Heart left ventricle (tissue), 16 donors: ENCODE measurements around the gene IGDCC3. TPM values are rescaled to one million over a fixed set of nuclear protein-coding genes. Genes with fewer than 3 reads are reported as not detected.

Experiments
- ATAC-seq, 4 donors: fragments of 200-7000 bp; cut with Tn5 transposase; one replicate each; pipeline ENCODE4 v1.9.1; 2020 to 2022; ENCODE audit warnings: moderate library complexity in 4 of 4, mild to moderate bottlenecking in 3 of 4, moderate number of reproducible peaks in 1 of 4
- DNase-seq, 5 donors: peaks; one replicate each; pipeline ENCODE4 v3.0.0-alpha.2; 2020
- H3K27ac ChIP-seq, 12 donors: fragments of 200-600 bp; sonication (generic) in 4 of 12; one replicate each; pipeline versions ENCODE4 v1.5.0 to v1.8.0; 2016 to 2022; ENCODE audit warnings: mild to moderate bottlenecking in 2 of 12
- H3K27me3 ChIP-seq, 9 donors: fragments of 200-600 bp; sonication (generic) in 2 of 9; one replicate each; pipeline versions ENCODE4 v1.5.1 to v1.8.0; 2016 to 2022; ENCODE audit warnings: mild to moderate bottlenecking in 3 of 9
- H3K36me3 ChIP-seq, 9 donors: fragments of 200-600 bp; sonication (generic) in 2 of 9; one replicate each; pipeline versions ENCODE4 v1.5.0 to v1.8.0; 2018 to 2022; ENCODE audit warnings: mild to moderate bottlenecking in 2 of 9
- H3K4me1 ChIP-seq, 12 donors: fragments of 200-600 bp; sonication (generic) in 4 of 12; one replicate each; pipeline versions ENCODE4 v1.5.0 to v1.8.0; 2016 to 2022; ENCODE audit warnings: mild to moderate bottlenecking in 3 of 12
- H3K4me3 ChIP-seq, 12 donors: fragments of 200-600 bp; sonication (generic) in 4 of 12; one replicate each; pipeline versions ENCODE4 v1.5.0 to v1.8.0; 2017 to 2022; ENCODE audit warnings: mild to moderate bottlenecking in 9 of 12, moderate library complexity in 4 of 12
- H3K9me3 ChIP-seq, 12 donors: fragments of 200-600 bp; sonication (generic) in 4 of 12; one replicate each; pipeline versions ENCODE4 v1.5.0 to v1.8.0; 2016 to 2022; ENCODE audit warnings: mild to moderate bottlenecking in 1 of 12
- CTCF ChIP-seq, 12 donors: fragments of 200-600 bp; sonication (generic) in 4 of 12; IDR thresholded peaks; one replicate each; pipeline versions ENCODE4 v1.5.0 to v1.8.0; 2018 to 2022; ENCODE audit warnings: antibody characterized with exemption in 12 of 12, mild to moderate bottlenecking in 5 of 12
- POLR2A ChIP-seq, 2 donors: fragments of 450-650 bp; IDR thresholded peaks; one replicate each; pipeline ENCODE4 v1.6.1; 2017; ENCODE audit warnings: antibody characterized with exemption in 2 of 2, mild to moderate bottlenecking in 2 of 2, moderate library complexity in 2 of 2
- WGBS, 4 donors: extraction: QIAGEN DNeasy Blood & Tissue Kit in 2 of 4; methylation state at CpG; one replicate each; pipeline versions ENCODE4 v1.1.5 to v1.1.7; 2013 to 2018; 5-methylcytosine and 5-hydroxymethylcytosine counted together
- intact Hi-C, 10 donors: fragments of 100-400 bp; cut with DNase I; formaldehyde crosslinking; loops; one replicate each; pipeline versions ENCODE4 v1.11.1 to v1.14.2; 2022
- polyA plus RNA-seq, 2 donors: library from polyadenylated mRNA; stranded (reverse); fragments of 200-250 nt; gene quantifications; one replicate each; pipeline ENCODE4 v1.2.3, GENCODE V29; 2013
- total RNA-seq, 9 donors: library from RNA; depleted of rRNA in 2 of 9; stranded (reverse); fragments of >200 nt in 2 of 9; fragmentation: NEBNext Ultra II Directional in 3 of 9; extraction: Animal tissue kit (Norgen Biotek cat#: 25700) in 3 of 9; gene quantifications; one replicate each; pipeline versions ENCODE4 v1.1.0 to v1.2.4, GENCODE V29; 2016 to 2023
- donor health status: ischemic (EF 13 %, LVEDD 7.1; RV severe dilation, severe dysfunction).
- donor health status: healthy with polysubstance abuse.
- donor health status: DM: no; HTN: yes; CAD: no.
- donor health status: DM: no; HTN: no; CAD: no.
- donor health status: ischemic (EF 25% LVEDD 6.9; RV normal size, moderate dysfunction).
- donor health status: ischemic (EF 25% LVEDD 5.7; RV mildly dilated, moderate dysfunction).
- donor health status: healthy.
- donor health status: DM: yes; HTN: yes; CAD: no.
- donor health status: ischemic (EF 35%, LVEDD 5.7; RV mildly dilated, moderate dysfunction).
- donor health status: nonischemic (EF 11% LVEDD 7.7; RV severe dilation, severe dysfunction).
- donor health status: DM: yes; HTN: yes; CAD: no.
- donor health status: PGD.
- donor health status: ischemic (EF 29% LVEDD 5.4; RV normal size, mild dysfunction).
- donor health status: nonischemic (EF 23%, LVEDD 6.1; RV moderate dilation, normal function).

Gene IGDCC3
- total and polyA plus RNA-seq, 11 donors: 0.07 to 0.33 (median 0.16) TPM; not detected in 7

- peaks cover 0 to 15% (median 0%) of the 10 kb centered on the region in 12 donors for H3K4me1 ChIP-seq
- TF ChIP-seq CTCF (IDR thresholded peaks at IDR 0.05) (peak in 1 of 12 donors; percentile 2), POLR2A (IDR thresholded peaks at IDR 0.05) (no peak)
- 82 to 89% (median 86%) methylated on average over 8 of the region's 8 CpGs for WGBS, 4 donors
- intact Hi-C loops: loop anchor here in 2 of 10 donors (5.0 kb wide), 1 partner anchor 84 kb away; no protein-coding TSS in a partner anchor
- DNase-seq (peak in 1 of 5 donors; percentile 4), ATAC-seq (no peak)
- H3K4me3 ChIP-seq: no peak overlapping the region
- no peaks in the 10 kb centered on the region for H3K9me3 ChIP-seq
- no peaks in the 10 kb centered on the region for H3K36me3 ChIP-seq
- H3K27me3 ChIP-seq: peaks cover under 1 to 17% (median 15%) of the 10 kb centered on the region in 9 donors
- H3K27ac ChIP-seq: no peak overlapping the region
Observed at GRCh38 chr15:65401611-65402240, 23.9 kb upstream of the IGDCC3 start.

GRCh38 chr15:65400760-65401610, 23.2 kb upstream of the IGDCC3 start:
- Histone ChIP-seq H3K4me1 (peaks cover 0 to 20% (median 0%) of the 10 kb centered on the region in 12 donors), H3K27me3 (peaks cover 5 to 25% (median 22%) of the 10 kb centered on the region in 9 donors), H3K4me3 (no peak overlapping the region), H3K9me3 (no peaks in the 10 kb centered on the region), H3K36me3 (no peaks in the 10 kb centered on the region), H3K27ac (no peak overlapping the region)
- WGBS, 4 donors: 23 to 33% (median 26%) methylated on average over 10 to 11 of the region's 11 CpGs
- ATAC-seq (peak; percentile 71 to 87 (median 82)), DNase-seq (peak in 4 of 5 donors; percentile 38 to 65 (median 52))
- intact Hi-C loops: loop anchor here in 3 of 10 donors (1.0 to 5.0 kb wide), 2 partner anchors 82 to 84 kb away; no protein-coding TSS in a partner anchor
- peak; percentile 42 to 71 (median 57) for TF ChIP-seq CTCF (IDR thresholded peaks at IDR 0.05)
- no peak for TF ChIP-seq POLR2A (IDR thresholded peaks at IDR 0.05)

GRCh38 chr15:65399997-65400396, 22.2 kb upstream of the IGDCC3 start:
- H3K27ac ChIP-seq: no peak overlapping the region
- no peak for TF ChIP-seq POLR2A (IDR thresholded peaks at IDR 0.05)
- no peak for TF ChIP-seq CTCF (IDR thresholded peaks at IDR 0.05)
- intact Hi-C loops: loop anchor here in 4 of 10 donors (1.0 to 10.0 kb wide), 3 partner anchors 81 to 195 kb away; no protein-coding TSS in a partner anchor

More at GRCh38 chr15:65399997-65400396, 22.2 kb upstream of the IGDCC3 start:
- Histone ChIP-seq H3K36me3 (no peaks in the 10 kb centered on the region), H3K4me3 (no peak overlapping the region), H3K27me3 (peaks cover 7 to 35% (median 24%) of the 10 kb centered on the region in 9 donors), H3K4me1 (peaks cover 0 to 30% (median 4%) of the 10 kb centered on the region in 12 donors), H3K9me3 (no peaks in the 10 kb centered on the region)
- ATAC-seq (no peak), DNase-seq (no peak)
- 49 to 58% (median 56%) methylated on average over 2 of the region's 2 CpGs for WGBS, 4 donors
